ENCODE results near the gene ANXA2R.

DNA sequence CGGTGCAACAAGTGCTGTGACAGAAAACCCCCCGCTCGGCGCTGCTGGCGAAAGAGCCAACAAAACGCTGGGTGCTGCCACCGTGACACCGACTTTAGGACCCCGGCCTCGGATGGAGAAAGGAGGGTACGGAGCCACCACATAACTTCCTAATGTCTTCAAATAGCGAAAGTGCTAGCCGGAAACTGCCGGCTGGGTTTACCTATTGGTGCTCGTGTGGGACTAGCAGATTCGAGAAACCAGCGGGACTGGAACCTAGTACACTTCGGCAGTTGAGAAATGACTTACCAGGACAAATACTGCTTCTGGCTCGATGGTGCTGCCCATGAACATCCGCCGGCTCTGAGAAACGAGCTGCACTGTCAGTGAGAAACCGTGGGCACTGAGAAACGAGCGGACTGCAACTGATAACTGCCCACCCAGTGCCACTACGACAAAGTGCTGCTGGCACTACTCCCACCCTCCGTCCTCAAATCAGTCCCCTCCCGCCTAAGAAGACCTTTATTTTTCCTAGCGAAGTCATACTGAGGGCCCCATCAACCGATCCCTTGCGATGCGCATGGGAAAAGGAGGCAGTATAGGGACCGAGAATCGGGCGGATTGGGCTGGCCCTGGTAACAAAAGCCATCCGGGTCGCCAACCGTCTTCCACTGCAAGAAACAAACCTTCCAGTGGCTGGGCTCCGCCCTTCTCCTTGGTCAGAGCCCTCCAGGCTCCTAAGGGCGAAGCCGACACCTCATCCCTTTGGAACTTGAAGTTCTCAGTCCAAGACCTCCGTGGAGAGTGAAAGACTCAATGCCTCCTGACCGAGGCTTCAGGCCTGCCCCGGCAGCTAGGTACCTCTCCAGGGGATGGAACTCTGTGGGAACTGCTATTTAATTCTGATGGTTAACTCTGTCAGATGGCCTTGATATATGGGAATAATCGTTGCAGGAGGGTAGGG is 27.0 kb upstream of the ANXA2R start:
- TF ChIP-seq, protein P1, sequence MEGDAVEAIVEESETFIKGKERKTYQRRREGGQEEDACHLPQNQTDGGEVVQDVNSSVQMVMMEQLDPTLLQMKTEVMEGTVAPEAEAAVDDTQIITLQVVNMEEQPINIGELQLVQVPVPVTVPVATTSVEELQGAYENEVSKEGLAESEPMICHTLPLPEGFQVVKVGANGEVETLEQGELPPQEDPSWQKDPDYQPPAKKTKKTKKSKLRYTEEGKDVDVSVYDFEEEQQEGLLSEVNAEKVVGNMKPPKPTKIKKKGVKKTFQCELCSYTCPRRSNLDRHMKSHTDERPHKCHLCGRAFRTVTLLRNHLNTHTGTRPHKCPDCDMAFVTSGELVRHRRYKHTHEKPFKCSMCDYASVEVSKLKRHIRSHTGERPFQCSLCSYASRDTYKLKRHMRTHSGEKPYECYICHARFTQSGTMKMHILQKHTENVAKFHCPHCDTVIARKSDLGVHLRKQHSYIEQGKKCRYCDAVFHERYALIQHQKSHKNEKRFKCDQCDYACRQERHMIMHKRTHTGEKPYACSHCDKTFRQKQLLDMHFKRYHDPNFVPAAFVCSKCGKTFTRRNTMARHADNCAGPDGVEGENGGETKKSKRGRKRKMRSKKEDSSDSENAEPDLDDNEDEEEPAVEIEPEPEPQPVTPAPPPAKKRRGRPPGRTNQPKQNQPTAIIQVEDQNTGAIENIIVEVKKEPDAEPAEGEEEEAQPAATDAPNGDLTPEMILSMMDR (conservative IDR thresholded peaks at IDR 0.05; ENCODE audit: low read depth, low read length): no peak
- no peak for TF ChIP-seq EZH2 (IDR thresholded peaks at IDR 0.05; ENCODE audit: low read length, unreplicated experiment)
- no peak for TF ChIP-seq EZH2phosphoT487 (IDR thresholded peaks at IDR 0.05; ENCODE audit: borderline replicate concordance, low read length)
